DMS53 treated with DMSO at 0.1 percent for 48 hours (cell line): ENCODE data around the gene MYO15B.
A peak's percentile ranks its signal among the peaks of the same experiment; 100 is the strongest.
"Not testable (repeated sequence)": the region's sequence is repeated elsewhere in the genome, so short reads cannot be mapped to it uniquely, and the experiment has no call there.

Experiments
- DNase-seq: peaks from one replicate; lab custom pipeline; 2025; ENCODE audit not compliant: unreplicated experiment; lab: John Stamatoyannopoulos, UW

The MYO15B gene

GRCh38 chr17:75575197-75575596 lies 12.4 kb upstream of the MYO15B start:
- no peak for DNase-seq

- no peak for DNase-seq
Measured at GRCh38 chr17:75575728-75576127, 11.9 kb upstream of the MYO15B start.

GRCh38 chr17:75576661-75577060 lies 10.9 kb upstream of the MYO15B start:
- no peak for DNase-seq

GRCh38 chr17:75581121-75581725 lies 6.4 kb upstream of the MYO15B start:
- not testable (repeated sequence) for DNase-seq

GRCh38 chr17:75583197-75583596 lies 4.4 kb upstream of the MYO15B start:
- DNase-seq: not testable (repeated sequence)

- no peak for DNase-seq
Measured at GRCh38 chr17:75584849-75585175, 2.8 kb upstream of the MYO15B start.

GRCh38 chr17:75588596-75589011 lies 1.0 kb downstream of the MYO15B start:
- DNase-seq: peak; percentile 32

GRCh38 chr17:75589012-75589918 lies 1.7 kb downstream of the MYO15B start:
- DNase-seq: peak; percentile 77

GRCh38 chr17:75589919-75590303 lies 2.3 kb downstream of the MYO15B start:
- no peak for DNase-seq

GRCh38 chr17:75590314-75590761 lies 2.7 kb downstream of the MYO15B start:
- no peak for DNase-seq

GRCh38 chr17:75590849-75591721 lies 3.5 kb downstream of the MYO15B start:
- DNase-seq: no peak

GRCh38 chr17:75591722-75592302 lies 4.2 kb downstream of the MYO15B start:
- DNase-seq: no peak

- DNase-seq: no peak
Measured at GRCh38 chr17:75592348-75593020, 4.9 kb downstream of the MYO15B start.

- not testable (repeated sequence) for DNase-seq
Measured at GRCh38 chr17:75593430-75593829, 5.8 kb downstream of the MYO15B start.

GRCh38 chr17:75594499-75595283 lies 7.1 kb downstream of the MYO15B start:
- peak; percentile 32 for DNase-seq

GRCh38 chr17:75595284-75595919 lies 7.8 kb downstream of the MYO15B start:
- no peak for DNase-seq

- DNase-seq: no peak
Measured at GRCh38 chr17:75595920-75596313, 8.3 kb downstream of the MYO15B start.

GRCh38 chr17:75596320-75597087 lies 8.9 kb downstream of the MYO15B start:
- no peak for DNase-seq
